HL-60 (cell line): Measurements from ENCODE around the gene FAM13C.

ENCODE experiments used
- DNase-seq, 2 experiments: peaks; one replicate each; pipeline ENCODE4 v3.0.0-alpha.2; 2010 to 2020; ENCODE audit warnings: low read depth in 1 of 2, low spot score in 1 of 2
- H3K27ac ChIP-seq: fragments of 250-450 bp; sonication (Bioruptor Pico); replicated peaks from 2 replicates; pipeline ENCODE4 v1.5.1; 2020; ENCODE audit warnings: mild to moderate bottlenecking, moderate library complexity
- H3K27me3 ChIP-seq: fragments of 250-450 bp; sonication (Bioruptor Pico); 2 replicates; pipeline ENCODE4 v1.5.1; 2021; ENCODE audit warnings: mild to moderate bottlenecking, moderate library complexity; ENCODE audit not compliant: insufficient read depth, poor library complexity, severe bottlenecking
- H3K4me3 ChIP-seq: replicated peaks from 2 replicates; pipeline ENCODE4 v1.5.1; 2011; ENCODE audit warnings: mild to moderate bottlenecking, control low read depth, low read length; ENCODE audit not compliant: insufficient read depth
- GABPA ChIP-seq: IDR thresholded peaks from 2 replicates; pipeline ENCODE4 v1.6.1; 2012; ENCODE audit warnings: low read depth
- POLR2AphosphoS5 ChIP-seq: IDR thresholded peaks from 2 replicates; pipeline ENCODE4 v1.6.1; 2012; ENCODE audit warnings: low read depth
- SPI1 ChIP-seq: IDR thresholded peaks from 2 replicates; pipeline ENCODE4 v1.6.1; 2012; ENCODE audit warnings: low read depth, mild to moderate bottlenecking, borderline replicate concordance
- TF ChIP-seq, protein P1 (sequence below): IDR thresholded peaks from 2 replicates; pipeline ENCODE4 v1.6.1; 2012; ENCODE audit warnings: low read depth; ENCODE audit not compliant: insufficient replicate concordance
- TF ChIP-seq, protein P2 (sequence below): IDR thresholded peaks from one replicate; pipeline ENCODE4 v1.5.1; 2011; ENCODE audit warnings: low read length, control low read depth, inconsistent platforms; ENCODE audit not compliant: insufficient read depth

The FAM13C gene

DNA sequence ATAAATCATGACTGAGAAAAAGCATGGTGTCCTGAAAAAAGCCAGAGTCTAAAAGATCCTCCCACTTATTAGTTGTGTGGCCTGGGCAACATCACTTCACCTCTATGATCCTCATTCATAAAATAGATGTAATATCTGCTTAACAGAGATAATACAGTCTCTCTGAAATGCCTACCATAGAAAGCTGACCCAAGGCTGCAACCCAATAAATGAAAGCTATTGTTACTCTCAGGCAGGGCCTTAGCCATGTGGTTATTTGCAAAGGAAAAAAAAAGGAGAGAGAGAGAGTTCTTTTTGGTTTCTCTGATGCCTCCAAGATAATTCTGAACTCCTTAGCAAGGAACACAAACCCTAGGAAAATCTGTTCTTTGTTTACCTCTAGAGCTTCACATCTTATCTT is 7.9 kb downstream of the FAM13C start:
- DNase-seq: no peak
- Histone ChIP-seq H3K4me3 (no peak overlapping the region), H3K27ac (no peak overlapping the region), H3K27me3 (no peaks in the 10 kb centered on the region)
- TF ChIP-seq, protein P1, sequence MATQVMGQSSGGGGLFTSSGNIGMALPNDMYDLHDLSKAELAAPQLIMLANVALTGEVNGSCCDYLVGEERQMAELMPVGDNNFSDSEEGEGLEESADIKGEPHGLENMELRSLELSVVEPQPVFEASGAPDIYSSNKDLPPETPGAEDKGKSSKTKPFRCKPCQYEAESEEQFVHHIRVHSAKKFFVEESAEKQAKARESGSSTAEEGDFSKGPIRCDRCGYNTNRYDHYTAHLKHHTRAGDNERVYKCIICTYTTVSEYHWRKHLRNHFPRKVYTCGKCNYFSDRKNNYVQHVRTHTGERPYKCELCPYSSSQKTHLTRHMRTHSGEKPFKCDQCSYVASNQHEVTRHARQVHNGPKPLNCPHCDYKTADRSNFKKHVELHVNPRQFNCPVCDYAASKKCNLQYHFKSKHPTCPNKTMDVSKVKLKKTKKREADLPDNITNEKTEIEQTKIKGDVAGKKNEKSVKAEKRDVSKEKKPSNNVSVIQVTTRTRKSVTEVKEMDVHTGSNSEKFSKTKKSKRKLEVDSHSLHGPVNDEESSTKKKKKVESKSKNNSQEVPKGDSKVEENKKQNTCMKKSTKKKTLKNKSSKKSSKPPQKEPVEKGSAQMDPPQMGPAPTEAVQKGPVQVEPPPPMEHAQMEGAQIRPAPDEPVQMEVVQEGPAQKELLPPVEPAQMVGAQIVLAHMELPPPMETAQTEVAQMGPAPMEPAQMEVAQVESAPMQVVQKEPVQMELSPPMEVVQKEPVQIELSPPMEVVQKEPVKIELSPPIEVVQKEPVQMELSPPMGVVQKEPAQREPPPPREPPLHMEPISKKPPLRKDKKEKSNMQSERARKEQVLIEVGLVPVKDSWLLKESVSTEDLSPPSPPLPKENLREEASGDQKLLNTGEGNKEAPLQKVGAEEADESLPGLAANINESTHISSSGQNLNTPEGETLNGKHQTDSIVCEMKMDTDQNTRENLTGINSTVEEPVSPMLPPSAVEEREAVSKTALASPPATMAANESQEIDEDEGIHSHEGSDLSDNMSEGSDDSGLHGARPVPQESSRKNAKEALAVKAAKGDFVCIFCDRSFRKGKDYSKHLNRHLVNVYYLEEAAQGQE: no peak
- TF ChIP-seq SPI1: no peak
- no peak for TF ChIP-seq GABPA
- TF ChIP-seq POLR2AphosphoS5: no peak
- TF ChIP-seq, protein P2, sequence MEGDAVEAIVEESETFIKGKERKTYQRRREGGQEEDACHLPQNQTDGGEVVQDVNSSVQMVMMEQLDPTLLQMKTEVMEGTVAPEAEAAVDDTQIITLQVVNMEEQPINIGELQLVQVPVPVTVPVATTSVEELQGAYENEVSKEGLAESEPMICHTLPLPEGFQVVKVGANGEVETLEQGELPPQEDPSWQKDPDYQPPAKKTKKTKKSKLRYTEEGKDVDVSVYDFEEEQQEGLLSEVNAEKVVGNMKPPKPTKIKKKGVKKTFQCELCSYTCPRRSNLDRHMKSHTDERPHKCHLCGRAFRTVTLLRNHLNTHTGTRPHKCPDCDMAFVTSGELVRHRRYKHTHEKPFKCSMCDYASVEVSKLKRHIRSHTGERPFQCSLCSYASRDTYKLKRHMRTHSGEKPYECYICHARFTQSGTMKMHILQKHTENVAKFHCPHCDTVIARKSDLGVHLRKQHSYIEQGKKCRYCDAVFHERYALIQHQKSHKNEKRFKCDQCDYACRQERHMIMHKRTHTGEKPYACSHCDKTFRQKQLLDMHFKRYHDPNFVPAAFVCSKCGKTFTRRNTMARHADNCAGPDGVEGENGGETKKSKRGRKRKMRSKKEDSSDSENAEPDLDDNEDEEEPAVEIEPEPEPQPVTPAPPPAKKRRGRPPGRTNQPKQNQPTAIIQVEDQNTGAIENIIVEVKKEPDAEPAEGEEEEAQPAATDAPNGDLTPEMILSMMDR: no peak

DNA sequence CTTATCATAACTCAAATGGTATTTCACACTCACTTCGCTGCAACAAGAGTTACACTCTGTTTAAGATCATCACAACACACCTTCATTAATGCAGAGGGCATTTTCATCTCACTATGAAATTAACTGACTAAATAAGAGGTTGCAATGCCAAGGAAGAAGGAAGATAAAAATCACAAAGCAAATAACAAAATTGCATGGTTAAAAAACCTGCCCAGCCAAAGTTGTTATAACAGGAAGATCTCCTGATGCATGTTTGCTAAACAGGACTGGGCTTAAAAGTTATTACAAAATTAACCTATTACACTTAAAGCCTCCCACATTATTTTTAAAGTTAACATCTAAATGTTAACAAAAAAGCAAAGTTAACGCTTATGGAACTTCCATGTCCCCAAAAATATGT is 11.8 kb downstream of the FAM13C start:
- no peak overlapping the region for H3K27ac ChIP-seq
- no peak for DNase-seq
- H3K4me3 ChIP-seq: no peak overlapping the region
- no peaks in the 10 kb centered on the region for H3K27me3 ChIP-seq
- TF ChIP-seq, protein P1: no peak
- no peak for TF ChIP-seq GABPA
- no peak for TF ChIP-seq POLR2AphosphoS5
- no peak for TF ChIP-seq SPI1
- TF ChIP-seq, protein P2: no peak

DNA sequence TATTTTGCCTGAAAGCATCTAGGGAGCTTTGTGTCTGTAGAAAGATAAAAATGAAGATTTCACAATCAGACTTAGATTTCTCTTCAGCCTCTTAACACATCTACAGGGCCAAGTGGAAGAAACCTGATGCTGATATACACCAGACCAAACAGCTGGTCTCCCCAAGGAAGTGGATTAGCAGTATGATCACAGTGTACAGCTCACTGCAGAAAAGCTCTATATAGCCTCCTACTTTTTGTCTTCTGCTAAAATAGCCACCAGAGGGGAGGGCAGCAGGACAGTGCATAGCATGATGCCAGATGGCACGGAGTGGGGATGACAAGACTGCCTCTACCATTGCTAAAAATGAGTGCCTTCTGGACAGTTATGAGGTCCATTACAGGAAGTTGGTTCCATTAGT is 16.0 kb downstream of the FAM13C start:
- H3K4me3 ChIP-seq: no peak overlapping the region
- H3K27me3 ChIP-seq: no peaks in the 10 kb centered on the region
- no peak overlapping the region for H3K27ac ChIP-seq
- no peak for TF ChIP-seq SPI1
- TF ChIP-seq POLR2AphosphoS5: no peak
- TF ChIP-seq GABPA: no peak
- TF ChIP-seq, protein P2: no peak
- TF ChIP-seq, protein P1: no peak
- DNase-seq: no peak
